ENCODE data around the gene FGF22.
A peak's percentile ranks its signal among the peaks of the same experiment; 100 is the strongest.
"Not testable (repeated sequence)": the region's sequence is repeated elsewhere in the genome, so short reads cannot be mapped to it uniquely, and the experiment has no call there.

FGF22 gene

GRCh38 chr19:639253-640160, at the start of gene FGF22:
Gene FGF22 (plus strand): TSS chr19:639879. CDS start chr19:639926, 47 bp downstream.
- peak; percentile 82 for DNase-seq

- DNase-seq: no peak
Observed at GRCh38 chr19:590396-590745, 49.3 kb upstream of the FGF22 start.

GRCh38 chr19:590750-591098, 49.0 kb upstream of the FGF22 start:
- DNase-seq: no peak

GRCh38 chr19:591099-591958, 48.4 kb upstream of the FGF22 start:
- no peak for DNase-seq

GRCh38 chr19:592101-592500, 47.6 kb upstream of the FGF22 start:
- DNase-seq: no peak

GRCh38 chr19:593055-593454, 46.6 kb upstream of the FGF22 start:
- no peak for DNase-seq

GRCh38 chr19:593505-593904, 46.2 kb upstream of the FGF22 start:
- DNase-seq: no peak

GRCh38 chr19:594265-594870, 45.3 kb upstream of the FGF22 start:
- no peak for DNase-seq

- no peak for DNase-seq
Observed at GRCh38 chr19:595326-596262, 44.1 kb upstream of the FGF22 start.

- DNase-seq: no peak
Observed at GRCh38 chr19:596263-596655, 43.4 kb upstream of the FGF22 start.

GRCh38 chr19:597406-598315, 42.0 kb upstream of the FGF22 start:
- DNase-seq: no peak

GRCh38 chr19:601310-601709, 38.4 kb upstream of the FGF22 start:
- no peak for DNase-seq

GRCh38 chr19:601790-602189, 37.9 kb upstream of the FGF22 start:
- no peak for DNase-seq

GRCh38 chr19:602391-603301, 37.0 kb upstream of the FGF22 start:
- DNase-seq: no peak

GRCh38 chr19:603302-603639, 36.4 kb upstream of the FGF22 start:
- not testable (repeated sequence) for DNase-seq

- DNase-seq: not testable (repeated sequence)
Observed at GRCh38 chr19:603779-604178, 35.9 kb upstream of the FGF22 start.

GRCh38 chr19:604355-604754, 35.3 kb upstream of the FGF22 start:
- DNase-seq: no peak

- not testable (repeated sequence) for DNase-seq
Observed at GRCh38 chr19:605061-605971, 34.4 kb upstream of the FGF22 start.

Measured in NCI-H2107 (cell line).